ENCODE measurements around the gene SLC1A3.

The SLC1A3 gene

DNA sequence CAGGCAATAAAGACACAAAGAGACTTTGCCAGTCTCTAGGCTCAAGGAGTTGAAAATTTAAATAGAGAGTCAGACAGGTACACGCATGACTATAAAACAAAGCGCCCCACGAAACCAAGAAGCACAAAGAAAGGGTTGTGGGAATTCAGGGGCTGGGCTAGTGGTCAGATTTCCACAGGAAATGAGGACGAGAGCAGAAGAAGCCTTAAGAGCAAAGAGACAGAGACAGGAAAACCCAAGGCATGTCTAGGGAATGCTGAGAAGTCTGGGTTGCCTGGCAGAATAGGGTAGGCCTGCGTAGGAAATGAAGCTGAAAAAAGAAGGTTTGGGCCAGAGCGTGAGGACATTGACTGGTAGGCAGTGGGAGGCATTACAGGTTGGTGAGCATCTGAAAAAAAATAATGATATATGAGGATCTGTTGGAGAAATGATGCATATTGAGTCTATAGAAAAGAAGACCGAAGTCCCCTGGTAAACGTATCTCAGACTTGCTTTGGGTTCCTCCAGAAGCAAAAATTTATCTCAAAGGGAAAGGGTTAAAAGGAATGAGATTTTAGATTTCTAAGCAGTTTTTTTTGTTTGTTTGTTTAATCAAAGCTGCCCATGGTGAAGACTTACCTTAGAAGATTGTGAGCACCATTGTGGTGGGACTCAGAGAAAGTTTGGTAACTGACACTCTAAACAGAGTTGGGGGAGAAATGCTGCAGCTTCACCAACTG is 51.8 kb downstream of the SLC1A3 start:
- H3K9ac ChIP-seq (ENCODE audit: low read depth, low read length, poor library complexity, severe bottlenecking): no peak overlapping the region
- peaks cover 9% of the 10 kb centered on the region for H3K4me1 ChIP-seq (ENCODE audit: insufficient read depth, low read length, poor library complexity, severe bottlenecking)
- TF ChIP-seq EZH2phosphoT487 (IDR thresholded peaks at IDR 0.05; ENCODE audit: borderline replicate concordance): no peak
- TF ChIP-seq, protein P1, sequence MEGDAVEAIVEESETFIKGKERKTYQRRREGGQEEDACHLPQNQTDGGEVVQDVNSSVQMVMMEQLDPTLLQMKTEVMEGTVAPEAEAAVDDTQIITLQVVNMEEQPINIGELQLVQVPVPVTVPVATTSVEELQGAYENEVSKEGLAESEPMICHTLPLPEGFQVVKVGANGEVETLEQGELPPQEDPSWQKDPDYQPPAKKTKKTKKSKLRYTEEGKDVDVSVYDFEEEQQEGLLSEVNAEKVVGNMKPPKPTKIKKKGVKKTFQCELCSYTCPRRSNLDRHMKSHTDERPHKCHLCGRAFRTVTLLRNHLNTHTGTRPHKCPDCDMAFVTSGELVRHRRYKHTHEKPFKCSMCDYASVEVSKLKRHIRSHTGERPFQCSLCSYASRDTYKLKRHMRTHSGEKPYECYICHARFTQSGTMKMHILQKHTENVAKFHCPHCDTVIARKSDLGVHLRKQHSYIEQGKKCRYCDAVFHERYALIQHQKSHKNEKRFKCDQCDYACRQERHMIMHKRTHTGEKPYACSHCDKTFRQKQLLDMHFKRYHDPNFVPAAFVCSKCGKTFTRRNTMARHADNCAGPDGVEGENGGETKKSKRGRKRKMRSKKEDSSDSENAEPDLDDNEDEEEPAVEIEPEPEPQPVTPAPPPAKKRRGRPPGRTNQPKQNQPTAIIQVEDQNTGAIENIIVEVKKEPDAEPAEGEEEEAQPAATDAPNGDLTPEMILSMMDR (conservative IDR thresholded peaks at IDR 0.05; ENCODE audit: low read length): no peak
- H3F3A ChIP-seq (ENCODE audit: low read depth): no peaks in the 10 kb centered on the region
- no peaks in the 10 kb centered on the region for H3K9me2 ChIP-seq (replicated peaks; ENCODE audit: low read depth, low read length)
- H3K79me2 ChIP-seq (ENCODE audit: insufficient read depth, low read length): no peaks in the 10 kb centered on the region
- no peak overlapping the region for H3K4me3 ChIP-seq (ENCODE audit: low read length, poor library complexity, severe bottlenecking)
- no peaks in the 10 kb centered on the region for H3K9me3 ChIP-seq (ENCODE audit: insufficient read depth, low read depth, low read length)
- no peaks in the 10 kb centered on the region for H3K36me3 ChIP-seq (ENCODE audit: insufficient read depth, low read length)
- H3K4me2 ChIP-seq (ENCODE audit: low read depth, low read length, poor library complexity, severe bottlenecking): peak overlapping the region; percentile 20
- no peaks in the 10 kb centered on the region for H4K20me1 ChIP-seq (ENCODE audit: insufficient read depth, low read length, poor library complexity, severe bottlenecking)
- peak overlapping the region; percentile 88 for H2AFZ ChIP-seq (ENCODE audit: low read length)
- no peaks in the 10 kb centered on the region for H3K27me3 ChIP-seq (ENCODE audit: insufficient read depth, low read length, poor library complexity, severe bottlenecking)

DNA sequence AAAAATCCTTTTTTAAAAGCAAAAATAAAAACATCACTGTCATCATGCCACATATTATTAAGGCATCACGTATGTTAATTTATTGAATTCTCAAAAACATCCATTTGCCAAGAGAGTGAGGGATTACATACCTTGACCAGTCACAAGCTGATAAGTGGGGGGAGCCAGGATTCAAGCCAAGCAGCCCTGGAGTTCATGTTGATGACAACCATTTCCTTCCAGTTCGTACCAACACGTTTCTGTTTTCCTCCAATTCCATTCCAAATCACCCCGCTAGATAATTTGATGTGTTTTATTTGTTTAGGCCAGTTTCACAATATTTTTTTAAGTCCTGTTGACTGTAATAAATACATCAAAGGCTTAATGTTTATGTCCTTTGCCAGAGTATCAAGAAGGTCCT is 53.0 kb downstream of the SLC1A3 start:
- Histone ChIP-seq H3K9me2 (replicated peaks; ENCODE audit: low read depth, low read length) (no peaks in the 10 kb centered on the region), H3K36me3 (ENCODE audit: insufficient read depth, low read length) (no peaks in the 10 kb centered on the region), H3K4me2 (ENCODE audit: low read depth, low read length, poor library complexity, severe bottlenecking) (no peak overlapping the region), H3K27me3 (ENCODE audit: insufficient read depth, low read length, poor library complexity, severe bottlenecking) (no peaks in the 10 kb centered on the region), H4K20me1 (ENCODE audit: insufficient read depth, low read length, poor library complexity, severe bottlenecking) (no peaks in the 10 kb centered on the region), H3K9ac (ENCODE audit: low read depth, low read length, poor library complexity, severe bottlenecking) (no peak overlapping the region), H2AFZ (ENCODE audit: low read length) (no peak overlapping the region), H3K4me3 (ENCODE audit: low read length, poor library complexity, severe bottlenecking) (no peak overlapping the region), H3F3A (ENCODE audit: low read depth) (no peaks in the 10 kb centered on the region), H3K4me1 (ENCODE audit: insufficient read depth, low read length, poor library complexity, severe bottlenecking) (peaks cover 9% of the 10 kb centered on the region), H3K9me3 (ENCODE audit: insufficient read depth, low read depth, low read length) (no peaks in the 10 kb centered on the region), H3K79me2 (ENCODE audit: insufficient read depth, low read length) (no peaks in the 10 kb centered on the region)
- TF ChIP-seq, protein P1 (conservative IDR thresholded peaks at IDR 0.05; ENCODE audit: low read length): no peak
- no peak for TF ChIP-seq EZH2phosphoT487 (IDR thresholded peaks at IDR 0.05; ENCODE audit: borderline replicate concordance)

DNA sequence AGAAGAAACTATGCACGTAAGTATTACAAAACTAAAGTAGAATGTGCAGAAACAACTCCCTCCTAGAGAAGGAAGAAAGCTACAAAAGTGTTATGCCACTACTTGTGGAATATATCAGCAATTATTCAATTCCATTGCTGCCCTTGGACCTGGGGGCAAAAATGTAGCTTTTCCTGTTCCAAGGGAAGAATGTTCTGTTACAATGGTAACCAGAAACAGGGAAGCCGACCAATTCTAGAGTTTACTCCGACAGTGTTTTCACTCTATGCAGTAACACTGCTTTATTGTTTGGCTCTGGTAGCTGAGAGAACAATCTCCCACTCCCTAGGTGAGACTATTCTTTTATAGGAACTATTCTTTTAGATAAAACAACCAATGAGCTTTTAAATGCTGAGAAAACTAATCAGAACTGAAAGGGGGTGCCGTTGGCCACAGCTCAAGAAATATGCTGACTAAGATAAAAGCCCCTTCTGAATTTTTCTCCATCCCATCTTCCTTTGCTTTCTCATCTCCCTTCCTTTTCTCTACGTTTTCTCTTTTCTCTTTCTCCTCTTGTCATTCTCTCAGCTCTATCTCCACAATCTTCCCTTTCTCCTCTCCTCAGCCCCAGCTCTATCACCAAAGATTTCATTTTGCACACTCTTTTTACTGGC is 54.1 kb downstream of the SLC1A3 start:
- H3K4me2 ChIP-seq (ENCODE audit: low read depth, low read length, poor library complexity, severe bottlenecking): no peak overlapping the region
- H3K79me2 ChIP-seq (ENCODE audit: insufficient read depth, low read length): no peaks in the 10 kb centered on the region
- H3K9me3 ChIP-seq (ENCODE audit: insufficient read depth, low read depth, low read length): no peaks in the 10 kb centered on the region
- H3K9ac ChIP-seq (ENCODE audit: low read depth, low read length, poor library complexity, severe bottlenecking): no peak overlapping the region
- no peaks in the 10 kb centered on the region for H3K9me2 ChIP-seq (replicated peaks; ENCODE audit: low read depth, low read length)
- no peak for TF ChIP-seq EZH2phosphoT487 (IDR thresholded peaks at IDR 0.05; ENCODE audit: borderline replicate concordance)
- no peaks in the 10 kb centered on the region for H4K20me1 ChIP-seq (ENCODE audit: insufficient read depth, low read length, poor library complexity, severe bottlenecking)
- H3K27me3 ChIP-seq (ENCODE audit: insufficient read depth, low read length, poor library complexity, severe bottlenecking): no peaks in the 10 kb centered on the region
- no peaks in the 10 kb centered on the region for H3F3A ChIP-seq (ENCODE audit: low read depth)
- peaks cover 9% of the 10 kb centered on the region for H3K4me1 ChIP-seq (ENCODE audit: insufficient read depth, low read length, poor library complexity, severe bottlenecking)
- H3K36me3 ChIP-seq (ENCODE audit: insufficient read depth, low read length): no peaks in the 10 kb centered on the region
- H3K4me3 ChIP-seq (ENCODE audit: low read length, poor library complexity, severe bottlenecking): no peak overlapping the region
- no peak overlapping the region for H2AFZ ChIP-seq (ENCODE audit: low read length)
